Glomerular visceral epithelial cell (primary cell): ENCODE results near the gene CTSE.
"Not testable (repeated sequence)": the region's sequence is repeated elsewhere in the genome, so short reads cannot be mapped to it uniquely, and the experiment has no call there.

Experiments
- DNase-seq: peaks from one replicate; pipeline ENCODE4 v3.0.0-alpha.2; 2016; ENCODE audit errors: extremely low spot score

CTSE gene

GRCh38 chr1:206014601-206015000, 9.1 kb downstream of the CTSE start:
- no peak for DNase-seq

GRCh38 chr1:206013026-206013795, 10.5 kb downstream of the CTSE start:
- DNase-seq = no peak

- DNase-seq = no peak
Measured at GRCh38 chr1:206012086-206012859, 11.4 kb downstream of the CTSE start.

GRCh38 chr1:206011057-206011456, 12.6 kb downstream of the CTSE start:
- DNase-seq = no peak

GRCh38 chr1:206010060-206010459, 13.6 kb downstream of the CTSE start:
- DNase-seq = no peak

- DNase-seq = no peak
Measured at GRCh38 chr1:206006946-206007345, 16.7 kb downstream of the CTSE start.

- DNase-seq = no peak
Measured at GRCh38 chr1:206005778-206006180, 17.9 kb downstream of the CTSE start.

- no peak for DNase-seq
Measured at GRCh38 chr1:206005234-206005633, 18.5 kb downstream of the CTSE start.

GRCh38 chr1:206004826-206005225, 18.9 kb downstream of the CTSE start:
- no peak for DNase-seq

- DNase-seq = no peak
Measured at GRCh38 chr1:206003854-206004800, 19.6 kb downstream of the CTSE start.

GRCh38 chr1:206002871-206003801, 20.6 kb downstream of the CTSE start, which contains the start of gene RAB7B:
Gene RAB7B, minus strand, starts transcription at chr1:206003395. Its CDS starts 9,260 bp downstream, at chr1:205994135.
- DNase-seq = peak; percentile 53

- no peak for DNase-seq
Measured at GRCh38 chr1:206002160-206002559, 21.5 kb downstream of the CTSE start.

GRCh38 chr1:206001476-206001888, 22.2 kb downstream of the CTSE start:
- peak; percentile 86 for DNase-seq

GRCh38 chr1:206000641-206001339, 22.9 kb downstream of the CTSE start:
- no peak for DNase-seq

- DNase-seq = no peak
Measured at GRCh38 chr1:205998457-205999241, 25.0 kb downstream of the CTSE start.

- not testable (repeated sequence) for DNase-seq
Measured at GRCh38 chr1:205996641-205997040, 27.1 kb downstream of the CTSE start.

- DNase-seq = no peak
Measured at GRCh38 chr1:205994346-205994745, 29.3 kb downstream of the CTSE start.

- DNase-seq = no peak
Measured at GRCh38 chr1:205993068-205993467, 30.6 kb downstream of the CTSE start.

GRCh38 chr1:205992218-205992882, 31.3 kb downstream of the CTSE start:
- no peak for DNase-seq
